Measurements from ENCODE around the gene PELI2. TPM values are rescaled to one million over a fixed set of nuclear protein-coding genes. Genes with fewer than 3 reads are reported as not detected.

PELI2 gene
- total and polyA plus RNA-seq, 2 of the 4 experiments (the other 2 are of a cell fraction) = 6.0 to 36.7 TPM

GRCh38 chr14:56299306-56299984 lies 181.2 kb downstream of the PELI2 start:
- no peak overlapping the region; the same call in 2 of the 3 replicates for H2BK15ac ChIP-seq (ENCODE audit: low read depth, low read length)
- H2BK20ac ChIP-seq (ENCODE audit: low read depth, low read length) = no peak overlapping the region; the same call in 1 of the 2 replicates
- H3K4ac ChIP-seq (ENCODE audit: low read depth, low read length) = peak overlapping the region; percentile 45; the same call in 1 of the 2 replicates
- intact Hi-C loops (cut with micrococcal nuclease) (no loop called here), in situ Hi-C loops (cut with MboI; ENCODE audit: low sequenced_read_pairs) (no loop called here), dilution Hi-C loops (cut with HindIII; ENCODE audit: low sequenced_read_pairs, unreplicated experiment) (no loop called here)
- no peak overlapping the region for H3K4me3 ChIP-seq (ENCODE audit: insufficient read depth, low read depth, low read length)
- no peak overlapping the region for H2BK5ac ChIP-seq (ENCODE audit: low read depth, low read length, poor library complexity, severe bottlenecking)
- H3K27ac ChIP-seq (ENCODE audit: insufficient read depth, low read length) = no peak overlapping the region
- H3K4me2 ChIP-seq (ENCODE audit: low read depth, low read length) = no peak overlapping the region; the same call in 1 of the 2 replicates
- H3K56ac ChIP-seq (ENCODE audit: extremely low read depth, insufficient read depth, low read length) = no peak overlapping the region
- no peaks in the 10 kb centered on the region for H3K27me3 ChIP-seq (ENCODE audit: control insufficient read depth, insufficient read depth, low read length)
- H2AFZ ChIP-seq (replicated peaks; ENCODE audit: low read length, poor library complexity) = no peak overlapping the region
- H3K14ac ChIP-seq (replicated peaks; ENCODE audit: low read depth, low read length) = 0 out of 2 replicates have a peak overlapping the region, but pooled peaks have one; percentile 24
- CTCF ChIA-PET = interaction anchor here (0.7 to 1.1 kb wide), 5 partner anchors 10 to 569 kb away, joined by 3 read pairs; no protein-coding TSS in a partner anchor
- ATAC-seq (ENCODE audit: low read depth) (peak; percentile 77), DNase-seq (peak; percentile 56)
- H3K9me3 ChIP-seq (ENCODE audit: control insufficient read depth, insufficient read depth, low read length) = no peaks in the 10 kb centered on the region
- H3K79me1 ChIP-seq (ENCODE audit: low read depth in 1 of 2, low read length in 2 of 2) = no peaks in the 10 kb centered on the region
- POLR2A ChIA-PET (ENCODE audit: unreplicated experiment) = interaction anchor here (1.4 kb wide), 1 partner anchor 9 kb away, joined by 3 read pairs; no protein-coding TSS in a partner anchor
- peaks cover 6% of the 10 kb centered on the region; the same call in 1 of the 2 replicates for H3K9me1 ChIP-seq (ENCODE audit: insufficient read depth, low read length)
- no peaks in the 10 kb centered on the region for H4K20me1 ChIP-seq (ENCODE audit: insufficient read depth, low read length)
- no peak overlapping the region for H2BK120ac ChIP-seq (ENCODE audit: low read depth, low read length)
- H4K8ac ChIP-seq (ENCODE audit: low read depth in 2 of 2, low read length in 2 of 2) = no peak overlapping the region
- 0 out of 2 replicates have a peak, but pooled peaks have one; percentile 10 for TF ChIP-seq CTCF (conservative IDR thresholded peaks at IDR 0.05; ENCODE audit: low read depth, low read length)
- no peak for TF ChIP-seq RAD21 (IDR thresholded peaks at IDR 0.05; ENCODE audit: low read length)
- H2AK5ac ChIP-seq (ENCODE audit: low read depth, low read length) = no peak overlapping the region
- peaks cover 12% of the 10 kb centered on the region for H3K36me3 ChIP-seq (ENCODE audit: control insufficient read depth, insufficient read depth, low read length)
- WGBS, 2 experiments (ENCODE audit: extremely low coverage in 2 of 2, insufficient read length in 1 of 2) = no CpG with 5 or more reads among the region's 9 CpGs
- no TSS peak for BruUV-seq (replicated peaks)
- H3K18ac ChIP-seq (ENCODE audit: low read depth, low read length) = peak overlapping the region; percentile 69; the same call in 1 of the 2 replicates
- no peak overlapping the region for H4K91ac ChIP-seq (ENCODE audit: insufficient read depth, low read depth, low read length)
- H4K5ac ChIP-seq (ENCODE audit: low read depth, low read length) = no peak overlapping the region
- H2AK9ac ChIP-seq (replicated peaks; ENCODE audit: low read depth, low read length, poor library complexity) = no peak overlapping the region
- H3K9ac ChIP-seq (ENCODE audit: low read depth, low read length) = no peak overlapping the region
- no peak overlapping the region for H3K23ac ChIP-seq (ENCODE audit: low read depth, low read length)
- H3K4me1 ChIP-seq (ENCODE audit: control insufficient read depth, insufficient read depth, low read length) = peaks cover 2% of the 10 kb centered on the region
